Astrocyte of the hippocampus (primary cell): Measurements from ENCODE around the gene NR3C2.
A peak's percentile ranks its signal among the peaks of the same experiment; 100 is the strongest.
"Not testable (repeated sequence)": the region's sequence is repeated elsewhere in the genome, so short reads cannot be mapped to it uniquely, and the experiment has no call there.

Source experiments
- DNase-seq: peaks from one replicate; pipeline ENCODE4 v3.0.0; 2011; ENCODE audit warnings: low read depth, low spot score

NR3C2 gene

GRCh38 chr4:148369919-148370318 is 72.3 kb downstream of the NR3C2 start:
- no peak for DNase-seq

GRCh38 chr4:148367756-148368155 is 74.5 kb downstream of the NR3C2 start:
- DNase-seq: no peak

GRCh38 chr4:148366251-148366650 is 76.0 kb downstream of the NR3C2 start:
- no peak for DNase-seq

- DNase-seq: no peak
Observed at GRCh38 chr4:148364525-148364924, 77.7 kb downstream of the NR3C2 start.

- no peak for DNase-seq
Observed at GRCh38 chr4:148359769-148360168, 82.4 kb downstream of the NR3C2 start.

GRCh38 chr4:148355442-148356123 is 86.6 kb downstream of the NR3C2 start:
- no peak for DNase-seq

GRCh38 chr4:148354186-148354585 is 88.0 kb downstream of the NR3C2 start:
- no peak for DNase-seq

- no peak for DNase-seq
Observed at GRCh38 chr4:148353571-148353970, 88.6 kb downstream of the NR3C2 start.

- DNase-seq: no peak
Observed at GRCh38 chr4:148349153-148349552, 93.1 kb downstream of the NR3C2 start.

- no peak for DNase-seq
Observed at GRCh38 chr4:148346657-148347056, 95.6 kb downstream of the NR3C2 start.

- no peak for DNase-seq
Observed at GRCh38 chr4:148345509-148345908, 96.7 kb downstream of the NR3C2 start.

GRCh38 chr4:148344941-148345340 is 97.3 kb downstream of the NR3C2 start:
- peak; percentile 26 for DNase-seq

GRCh38 chr4:148344352-148344751 is 97.9 kb downstream of the NR3C2 start:
- peak; percentile 6 for DNase-seq

GRCh38 chr4:148341980-148342800 is 100.0 kb downstream of the NR3C2 start:
- DNase-seq: no peak

- no peak for DNase-seq
Observed at GRCh38 chr4:148335133-148335532, 107.1 kb downstream of the NR3C2 start.

- DNase-seq: no peak
Observed at GRCh38 chr4:148333265-148333664, 108.9 kb downstream of the NR3C2 start.

GRCh38 chr4:148332486-148332885 is 109.7 kb downstream of the NR3C2 start:
- DNase-seq: no peak

GRCh38 chr4:148330724-148331123 is 111.5 kb downstream of the NR3C2 start:
- DNase-seq: no peak

GRCh38 chr4:148330161-148330560 is 112.1 kb downstream of the NR3C2 start:
- no peak for DNase-seq

- DNase-seq: no peak
Observed at GRCh38 chr4:148329751-148330150, 112.5 kb downstream of the NR3C2 start.

- no peak for DNase-seq
Observed at GRCh38 chr4:148327683-148328082, 114.5 kb downstream of the NR3C2 start.

GRCh38 chr4:148323316-148323715 is 118.9 kb downstream of the NR3C2 start:
- not testable (repeated sequence) for DNase-seq

- DNase-seq: peak; percentile 87
Observed at GRCh38 chr4:148315049-148315448, 127.2 kb downstream of the NR3C2 start.
